ENCODE results near the gene LRRC38.

Gene LRRC38

GRCh38 chr1:13543451-13544220 lies 29.8 kb upstream of the LRRC38 start:
- H3K4me3 ChIP-seq (ENCODE audit: low read depth, low read length) = no peak overlapping the region
- H3K4me1 ChIP-seq (ENCODE audit: control insufficient read depth, insufficient read depth, low read length) = no peaks in the 10 kb centered on the region
- H3K9me3 ChIP-seq (ENCODE audit: control insufficient read depth, insufficient read depth, low read depth, low read length) = no peaks in the 10 kb centered on the region
- no peak overlapping the region for H3K27ac ChIP-seq (ENCODE audit: low read depth, low read length)
- no peaks in the 10 kb centered on the region for H3K36me3 ChIP-seq (ENCODE audit: control insufficient read depth, insufficient read depth, low read length)
- no peak overlapping the region for H3K9ac ChIP-seq (ENCODE audit: low read length)
- H3K27me3 ChIP-seq (ENCODE audit: control insufficient read depth, insufficient read depth, low read length) = no peaks in the 10 kb centered on the region; the same call in 1 of the 2 replicates

GRCh38 chr1:13541435-13542215 lies 27.8 kb upstream of the LRRC38 start:
- no peak overlapping the region for H3K9ac ChIP-seq (ENCODE audit: low read length)
- no peaks in the 10 kb centered on the region for H3K4me1 ChIP-seq (ENCODE audit: control insufficient read depth, insufficient read depth, low read length)
- no peak overlapping the region for H3K4me3 ChIP-seq (ENCODE audit: low read depth, low read length)
- no peak overlapping the region for H3K27ac ChIP-seq (ENCODE audit: low read depth, low read length)
- no peaks in the 10 kb centered on the region for H3K9me3 ChIP-seq (ENCODE audit: control insufficient read depth, insufficient read depth, low read depth, low read length)
- no peaks in the 10 kb centered on the region for H3K27me3 ChIP-seq (ENCODE audit: control insufficient read depth, insufficient read depth, low read length)
- H3K36me3 ChIP-seq (ENCODE audit: control insufficient read depth, insufficient read depth, low read length) = no peaks in the 10 kb centered on the region

GRCh38 chr1:13540866-13541265 lies 27.1 kb upstream of the LRRC38 start:
- Histone ChIP-seq H3K27me3 (ENCODE audit: control insufficient read depth, insufficient read depth, low read length) (no peaks in the 10 kb centered on the region), H3K9ac (ENCODE audit: low read length) (no peak overlapping the region), H3K4me3 (ENCODE audit: low read depth, low read length) (no peak overlapping the region), H3K4me1 (ENCODE audit: control insufficient read depth, insufficient read depth, low read length) (no peaks in the 10 kb centered on the region), H3K27ac (ENCODE audit: low read depth, low read length) (no peak overlapping the region), H3K36me3 (ENCODE audit: control insufficient read depth, insufficient read depth, low read length) (no peaks in the 10 kb centered on the region), H3K9me3 (ENCODE audit: control insufficient read depth, insufficient read depth, low read depth, low read length) (no peaks in the 10 kb centered on the region)

- Histone ChIP-seq H3K4me3 (ENCODE audit: low read depth, low read length) (no peak overlapping the region), H3K4me1 (ENCODE audit: control insufficient read depth, insufficient read depth, low read length) (no peaks in the 10 kb centered on the region), H3K27ac (ENCODE audit: low read depth, low read length) (no peak overlapping the region), H3K9ac (ENCODE audit: low read length) (no peak overlapping the region), H3K36me3 (ENCODE audit: control insufficient read depth, insufficient read depth, low read length) (no peaks in the 10 kb centered on the region), H3K27me3 (ENCODE audit: control insufficient read depth, insufficient read depth, low read length) (no peaks in the 10 kb centered on the region), H3K9me3 (ENCODE audit: control insufficient read depth, insufficient read depth, low read depth, low read length) (no peaks in the 10 kb centered on the region)
These were observed 25.9 kb upstream of the LRRC38 start for GRCh38 chr1:13539683-13540082.

GRCh38 chr1:13538832-13539231 lies 25.0 kb upstream of the LRRC38 start:
- no peaks in the 10 kb centered on the region for H3K9me3 ChIP-seq (ENCODE audit: control insufficient read depth, insufficient read depth, low read depth, low read length)
- no peak overlapping the region for H3K4me3 ChIP-seq (ENCODE audit: low read depth, low read length)
- no peaks in the 10 kb centered on the region for H3K4me1 ChIP-seq (ENCODE audit: control insufficient read depth, insufficient read depth, low read length)
- H3K27ac ChIP-seq (ENCODE audit: low read depth, low read length) = no peak overlapping the region
- no peaks in the 10 kb centered on the region for H3K27me3 ChIP-seq (ENCODE audit: control insufficient read depth, insufficient read depth, low read length)
- no peak overlapping the region for H3K9ac ChIP-seq (ENCODE audit: low read length)
- H3K36me3 ChIP-seq (ENCODE audit: control insufficient read depth, insufficient read depth, low read length) = no peaks in the 10 kb centered on the region

- Histone ChIP-seq H3K9me3 (ENCODE audit: control insufficient read depth, insufficient read depth, low read depth, low read length) (no peaks in the 10 kb centered on the region), H3K36me3 (ENCODE audit: control insufficient read depth, insufficient read depth, low read length) (no peaks in the 10 kb centered on the region), H3K27me3 (ENCODE audit: control insufficient read depth, insufficient read depth, low read length) (no peaks in the 10 kb centered on the region), H3K9ac (ENCODE audit: low read length) (no peak overlapping the region), H3K4me1 (ENCODE audit: control insufficient read depth, insufficient read depth, low read length) (no peaks in the 10 kb centered on the region), H3K4me3 (ENCODE audit: low read depth, low read length) (no peak overlapping the region), H3K27ac (ENCODE audit: low read depth, low read length) (no peak overlapping the region)
These were observed 22.8 kb upstream of the LRRC38 start for GRCh38 chr1:13536571-13536970.

- Histone ChIP-seq H3K4me3 (ENCODE audit: low read depth, low read length) (no peak overlapping the region), H3K27ac (ENCODE audit: low read depth, low read length) (no peak overlapping the region), H3K9me3 (ENCODE audit: control insufficient read depth, insufficient read depth, low read depth, low read length) (no peaks in the 10 kb centered on the region), H3K9ac (ENCODE audit: low read length) (no peak overlapping the region), H3K27me3 (ENCODE audit: control insufficient read depth, insufficient read depth, low read length) (no peaks in the 10 kb centered on the region), H3K4me1 (ENCODE audit: control insufficient read depth, insufficient read depth, low read length) (no peaks in the 10 kb centered on the region), H3K36me3 (ENCODE audit: control insufficient read depth, insufficient read depth, low read length) (no peaks in the 10 kb centered on the region)
These were observed 21.4 kb upstream of the LRRC38 start for GRCh38 chr1:13535227-13535626.

DNA sequence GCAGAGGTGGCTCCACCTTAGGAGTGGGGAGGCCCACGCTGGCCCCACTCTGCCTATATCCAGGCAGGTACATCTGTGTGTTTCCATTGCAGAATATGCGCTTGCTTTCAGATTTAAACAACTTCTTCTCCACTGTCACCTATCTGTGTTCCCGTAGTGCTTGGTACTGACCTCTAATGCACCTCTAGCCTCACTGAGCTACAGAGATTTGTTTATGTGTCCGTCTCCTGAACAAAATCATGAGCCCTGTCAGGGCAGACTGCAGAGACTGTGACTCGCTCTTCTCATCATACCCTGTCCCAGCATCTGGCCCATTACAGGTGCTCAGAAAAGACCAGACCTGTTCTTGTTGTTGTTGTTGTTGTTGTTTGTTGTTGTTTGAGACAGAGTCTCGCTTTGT lies 14.5 kb upstream of the LRRC38 start:
- no peaks in the 10 kb centered on the region for H3K36me3 ChIP-seq (ENCODE audit: control insufficient read depth, insufficient read depth, low read length)
- H3K27me3 ChIP-seq (ENCODE audit: control insufficient read depth, insufficient read depth, low read length) = no peaks in the 10 kb centered on the region
- 0 out of 2 replicates have a peak, but pooled peaks cover 5% of the 10 kb centered on the region for H3K9me3 ChIP-seq (ENCODE audit: control insufficient read depth, insufficient read depth, low read depth, low read length)
- H3K9ac ChIP-seq (ENCODE audit: low read length) = no peak overlapping the region
- peaks cover 7% of the 10 kb centered on the region; the same call in 1 of the 2 replicates for H3K4me1 ChIP-seq (ENCODE audit: control insufficient read depth, insufficient read depth, low read length)
- no peak overlapping the region for H3K27ac ChIP-seq (ENCODE audit: low read depth, low read length)
- H3K4me3 ChIP-seq (ENCODE audit: low read depth, low read length) = no peak overlapping the region

DNA sequence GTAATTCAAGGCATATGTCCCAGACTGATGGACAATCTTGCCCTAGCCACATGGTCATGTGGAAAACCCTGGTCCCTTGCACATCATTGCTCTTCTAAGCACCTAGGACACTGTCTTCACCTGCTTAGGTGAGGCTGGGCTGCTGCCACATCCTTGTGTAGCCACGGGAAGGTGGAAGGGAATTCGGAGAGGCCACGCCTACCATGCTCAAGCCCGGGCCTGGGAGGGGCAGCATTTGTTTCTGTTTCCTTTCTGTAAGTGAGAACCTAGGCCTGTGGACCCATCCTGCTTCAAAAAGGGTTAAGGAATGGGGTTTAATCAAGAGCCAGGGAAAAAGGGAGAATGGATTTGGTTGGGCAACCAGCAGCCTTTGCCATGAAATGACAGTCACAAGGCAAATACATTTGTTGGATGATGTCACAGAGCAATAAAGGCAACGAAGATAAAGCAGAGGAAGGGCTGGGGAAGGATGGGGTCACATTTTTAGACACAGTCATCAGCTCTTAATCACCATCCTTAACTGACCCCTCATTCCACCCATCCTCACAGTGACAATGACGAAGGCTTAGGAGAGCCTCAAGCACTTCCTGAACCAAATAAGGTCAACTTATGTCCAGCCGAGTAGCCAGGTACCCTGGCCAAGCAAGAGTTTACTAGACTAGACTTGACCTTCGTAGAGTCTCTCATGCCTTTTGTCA lies 10.1 kb upstream of the LRRC38 start:
- Histone ChIP-seq H3K9me3 (ENCODE audit: control insufficient read depth, insufficient read depth, low read depth, low read length) (peaks cover 8% of the 10 kb centered on the region; the same call in 1 of the 2 replicates), H3K9ac (ENCODE audit: low read length) (no peak overlapping the region), H3K4me3 (ENCODE audit: low read depth, low read length) (no peak overlapping the region), H3K27me3 (ENCODE audit: control insufficient read depth, insufficient read depth, low read length) (peaks cover 11% of the 10 kb centered on the region; the same call in 1 of the 2 replicates), H3K4me1 (ENCODE audit: control insufficient read depth, insufficient read depth, low read length) (peaks cover 7% of the 10 kb centered on the region; the same call in 1 of the 2 replicates), H3K27ac (ENCODE audit: low read depth, low read length) (no peak overlapping the region), H3K36me3 (ENCODE audit: control insufficient read depth, insufficient read depth, low read length) (no peaks in the 10 kb centered on the region)

GRCh38 chr1:13520985-13521384 lies 7.2 kb upstream of the LRRC38 start:
- no peak overlapping the region for H3K27ac ChIP-seq (ENCODE audit: low read depth, low read length)
- no peak overlapping the region for H3K9ac ChIP-seq (ENCODE audit: low read length)

More at GRCh38 chr1:13520985-13521384, 7.2 kb upstream of the LRRC38 start:
- Histone ChIP-seq H3K36me3 (ENCODE audit: control insufficient read depth, insufficient read depth, low read length) (no peaks in the 10 kb centered on the region), H3K27me3 (ENCODE audit: control insufficient read depth, insufficient read depth, low read length) (peaks cover 38% of the 10 kb centered on the region), H3K9me3 (ENCODE audit: control insufficient read depth, insufficient read depth, low read depth, low read length) (peaks cover 7% of the 10 kb centered on the region; the same call in 1 of the 2 replicates), H3K4me3 (ENCODE audit: low read depth, low read length) (no peak overlapping the region), H3K4me1 (ENCODE audit: control insufficient read depth, insufficient read depth, low read length) (peaks cover 9% of the 10 kb centered on the region; the same call in 1 of the 2 replicates)

Measured in HUES6 (cell line).